ENCODE results near the gene SCFD2. TPM values are rescaled to one million over a fixed set of nuclear protein-coding genes. Genes with fewer than 3 reads are reported as not detected.

SCFD2 gene
- total RNA-seq, 1 donor from 2014 or later = 11.9 TPM

- H4K20me1 ChIP-seq (ENCODE audit: insufficient read depth, low read length) = no peaks in the 10 kb centered on the region
- no peak overlapping the region for H3K9ac ChIP-seq (ENCODE audit: low read length)
- H3K4me1 Mint-ChIP-seq (ENCODE audit: low read depth, unreplicated experiment) = no peaks in the 10 kb centered on the region
- H3K4me1 ChIP-seq (ENCODE audit: insufficient read depth, low read length) = no peaks in the 10 kb centered on the region
- no peak overlapping the region for H2AFZ ChIP-seq (ENCODE audit: low read depth, low read length)
- TF ChIP-seq, protein P1, sequence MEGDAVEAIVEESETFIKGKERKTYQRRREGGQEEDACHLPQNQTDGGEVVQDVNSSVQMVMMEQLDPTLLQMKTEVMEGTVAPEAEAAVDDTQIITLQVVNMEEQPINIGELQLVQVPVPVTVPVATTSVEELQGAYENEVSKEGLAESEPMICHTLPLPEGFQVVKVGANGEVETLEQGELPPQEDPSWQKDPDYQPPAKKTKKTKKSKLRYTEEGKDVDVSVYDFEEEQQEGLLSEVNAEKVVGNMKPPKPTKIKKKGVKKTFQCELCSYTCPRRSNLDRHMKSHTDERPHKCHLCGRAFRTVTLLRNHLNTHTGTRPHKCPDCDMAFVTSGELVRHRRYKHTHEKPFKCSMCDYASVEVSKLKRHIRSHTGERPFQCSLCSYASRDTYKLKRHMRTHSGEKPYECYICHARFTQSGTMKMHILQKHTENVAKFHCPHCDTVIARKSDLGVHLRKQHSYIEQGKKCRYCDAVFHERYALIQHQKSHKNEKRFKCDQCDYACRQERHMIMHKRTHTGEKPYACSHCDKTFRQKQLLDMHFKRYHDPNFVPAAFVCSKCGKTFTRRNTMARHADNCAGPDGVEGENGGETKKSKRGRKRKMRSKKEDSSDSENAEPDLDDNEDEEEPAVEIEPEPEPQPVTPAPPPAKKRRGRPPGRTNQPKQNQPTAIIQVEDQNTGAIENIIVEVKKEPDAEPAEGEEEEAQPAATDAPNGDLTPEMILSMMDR (IDR thresholded peaks at IDR 0.05; ENCODE audit: insufficient read depth, low read depth, low read length) = no peak
- no peak for TF ChIP-seq EZH2 (IDR thresholded peaks at IDR 0.05; ENCODE audit: insufficient read depth, low read length)
- FAIRE-seq = no peak
- no peaks in the 10 kb centered on the region for H3K27me3 ChIP-seq (ENCODE audit: insufficient read depth, low read length)
- no peaks in the 10 kb centered on the region for H3K36me3 ChIP-seq (ENCODE audit: insufficient read depth, low read length)
- H3K9me3 Mint-ChIP-seq (ENCODE audit: unreplicated experiment) = peaks cover 13% of the 10 kb centered on the region
- H3K79me2 ChIP-seq (ENCODE audit: insufficient read depth, low read length) = no peaks in the 10 kb centered on the region
- H3K4me3 Mint-ChIP-seq (ENCODE audit: unreplicated experiment) = no peak overlapping the region
- no peak overlapping the region for H3K27ac Mint-ChIP-seq (ENCODE audit: unreplicated experiment)
- no peaks in the 10 kb centered on the region for H3K9me3 ChIP-seq (ENCODE audit: insufficient read depth, low read depth, low read length)
- no peak overlapping the region for H3K4me3 ChIP-seq (ENCODE audit: insufficient read depth, low read depth, low read length)
- no peak overlapping the region for H3K27ac ChIP-seq (ENCODE audit: low read depth, low read length)
- H3K36me3 Mint-ChIP-seq (ENCODE audit: low read depth, unreplicated experiment) = peaks cover 2% of the 10 kb centered on the region
- H3K27me3 Mint-ChIP-seq (ENCODE audit: low read depth, unreplicated experiment) = peaks cover 2% of the 10 kb centered on the region
- no peak for DNase-seq (ENCODE audit: low read depth)
- no peak overlapping the region for H3K4me2 ChIP-seq (ENCODE audit: low read length)
These were observed 474.1 kb downstream of the SCFD2 start for GRCh38 chr4:52891743-52892142.

GRCh38 chr4:52890521-52890791 lies 475.4 kb downstream of the SCFD2 start:
- Mint-ChIP-seq H3K4me3 (ENCODE audit: unreplicated experiment) (no peak overlapping the region), H3K36me3 (ENCODE audit: low read depth, unreplicated experiment) (peaks cover 3% of the 10 kb centered on the region), H3K4me1 (ENCODE audit: low read depth, unreplicated experiment) (no peaks in the 10 kb centered on the region), H3K27me3 (ENCODE audit: low read depth, unreplicated experiment) (peaks cover 2% of the 10 kb centered on the region), H3K27ac (ENCODE audit: unreplicated experiment) (no peak overlapping the region), H3K9me3 (ENCODE audit: unreplicated experiment) (peaks cover 7% of the 10 kb centered on the region)
- H4K20me1 ChIP-seq (ENCODE audit: insufficient read depth, low read length) = no peaks in the 10 kb centered on the region
- no peaks in the 10 kb centered on the region for H3K79me2 ChIP-seq (ENCODE audit: insufficient read depth, low read length)
- no peak for DNase-seq (ENCODE audit: low read depth)
- no peak for FAIRE-seq
- H3K4me2 ChIP-seq (ENCODE audit: low read length) = no peak overlapping the region
- H3K27me3 ChIP-seq (ENCODE audit: insufficient read depth, low read length) = no peaks in the 10 kb centered on the region
- H3K27ac ChIP-seq (ENCODE audit: low read depth, low read length) = no peak overlapping the region
- TF ChIP-seq, protein P1 (IDR thresholded peaks at IDR 0.05; ENCODE audit: insufficient read depth, low read depth, low read length) = no peak
- TF ChIP-seq EZH2 (IDR thresholded peaks at IDR 0.05; ENCODE audit: insufficient read depth, low read length) = no peak
- no peak overlapping the region for H3K9ac ChIP-seq (ENCODE audit: low read length)
- H3K4me1 ChIP-seq (ENCODE audit: insufficient read depth, low read length) = no peaks in the 10 kb centered on the region
- no peak overlapping the region for H2AFZ ChIP-seq (ENCODE audit: low read depth, low read length)
- no peaks in the 10 kb centered on the region for H3K36me3 ChIP-seq (ENCODE audit: insufficient read depth, low read length)
- H3K9me3 ChIP-seq (ENCODE audit: insufficient read depth, low read depth, low read length) = no peaks in the 10 kb centered on the region
- H3K4me3 ChIP-seq (ENCODE audit: insufficient read depth, low read depth, low read length) = no peak overlapping the region

GRCh38 chr4:52889778-52890520 lies 475.9 kb downstream of the SCFD2 start:
- no peak for TF ChIP-seq EZH2 (IDR thresholded peaks at IDR 0.05; ENCODE audit: insufficient read depth, low read length)
- TF ChIP-seq, protein P1 (IDR thresholded peaks at IDR 0.05; ENCODE audit: insufficient read depth, low read depth, low read length) = no peak
- no peak overlapping the region for H2AFZ ChIP-seq (ENCODE audit: low read depth, low read length)
- Mint-ChIP-seq H3K4me3 (ENCODE audit: unreplicated experiment) (no peak overlapping the region), H3K27me3 (ENCODE audit: low read depth, unreplicated experiment) (peaks cover 2% of the 10 kb centered on the region), H3K27ac (ENCODE audit: unreplicated experiment) (no peak overlapping the region), H3K4me1 (ENCODE audit: low read depth, unreplicated experiment) (no peaks in the 10 kb centered on the region), H3K36me3 (ENCODE audit: low read depth, unreplicated experiment) (peaks cover 3% of the 10 kb centered on the region), H3K9me3 (ENCODE audit: unreplicated experiment) (peaks cover 7% of the 10 kb centered on the region)
- no peaks in the 10 kb centered on the region for H3K36me3 ChIP-seq (ENCODE audit: insufficient read depth, low read length)
- no peaks in the 10 kb centered on the region for H4K20me1 ChIP-seq (ENCODE audit: insufficient read depth, low read length)
- H3K27ac ChIP-seq (ENCODE audit: low read depth, low read length) = no peak overlapping the region
- no peaks in the 10 kb centered on the region for H3K27me3 ChIP-seq (ENCODE audit: insufficient read depth, low read length)
- H3K4me1 ChIP-seq (ENCODE audit: insufficient read depth, low read length) = no peaks in the 10 kb centered on the region
- DNase-seq (ENCODE audit: low read depth) = no peak
- H3K79me2 ChIP-seq (ENCODE audit: insufficient read depth, low read length) = no peaks in the 10 kb centered on the region
- no peaks in the 10 kb centered on the region for H3K9me3 ChIP-seq (ENCODE audit: insufficient read depth, low read depth, low read length)
- FAIRE-seq = no peak
- no peak overlapping the region for H3K9ac ChIP-seq (ENCODE audit: low read length)
- H3K4me3 ChIP-seq (ENCODE audit: insufficient read depth, low read depth, low read length) = no peak overlapping the region
- H3K4me2 ChIP-seq (ENCODE audit: low read length) = no peak overlapping the region

Data from astrocyte (in vitro differentiated cells and primary cell).